GM18868 (cell line): ENCODE measurements around the gene CBR4.
"Not testable (repeated sequence)": the region's sequence is repeated elsewhere in the genome, so short reads cannot be mapped to it uniquely, and the experiment has no call there.

Experiments
- ATAC-seq: cut with Tn5 transposase; IDR thresholded peaks from one replicate; pipeline ENCODE4 v1.9.1; 2021; ENCODE audit warnings: mild to moderate bottlenecking, moderate library complexity; ENCODE audit not compliant: unreplicated experiment

The CBR4 gene

GRCh38 chr4:169035871-169036620 lies 26.0 kb upstream of the CBR4 start:
- ATAC-seq, result not testable (repeated sequence)

GRCh38 chr4:169033660-169034059 lies 23.6 kb upstream of the CBR4 start:
- ATAC-seq, result no peak

GRCh38 chr4:169032883-169033645 lies 23.0 kb upstream of the CBR4 start:
- no peak for ATAC-seq

GRCh38 chr4:169032194-169032593 lies 22.1 kb upstream of the CBR4 start:
- ATAC-seq, result no peak

DNA sequence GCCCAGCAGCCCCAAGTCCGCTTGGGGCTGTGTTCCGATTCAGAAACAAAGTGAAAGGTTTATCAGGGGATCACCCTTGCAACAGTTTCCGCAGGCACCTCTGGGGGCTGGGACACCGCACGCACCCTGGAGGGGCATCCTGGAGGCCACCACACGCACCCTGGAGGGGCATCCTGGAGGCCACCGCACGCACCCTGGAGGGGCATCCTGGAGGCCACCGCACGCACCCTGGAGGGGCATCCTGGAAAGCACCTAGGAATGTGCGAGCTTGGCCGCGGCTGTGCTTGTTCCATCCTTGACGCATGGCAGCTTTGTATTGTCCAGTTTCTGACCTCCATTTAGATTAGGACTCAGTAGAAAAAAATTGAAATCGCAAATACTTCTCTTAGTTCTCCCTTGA lies 21.3 kb upstream of the CBR4 start:
- ATAC-seq, result no peak

DNA sequence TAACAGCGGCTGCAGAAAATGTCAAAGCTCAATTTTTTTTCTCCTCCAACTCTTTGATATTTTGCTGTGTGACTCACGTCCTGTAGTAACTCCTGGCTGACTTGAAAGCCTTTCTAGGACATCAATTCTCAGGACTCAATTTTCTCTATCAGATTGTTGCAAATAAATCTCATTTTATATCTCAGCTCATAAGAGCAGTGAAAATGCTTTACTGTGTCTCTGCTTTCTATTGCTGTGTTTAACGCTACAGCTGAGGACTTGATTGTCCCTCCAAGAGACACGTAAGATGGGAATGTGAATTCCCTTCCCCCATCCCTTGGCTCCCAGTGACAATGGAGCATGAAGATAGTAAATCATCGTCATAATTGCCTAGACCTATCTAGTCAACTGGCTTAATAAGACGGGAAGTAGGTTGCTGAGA lies 20.5 kb upstream of the CBR4 start:
- no peak for ATAC-seq

GRCh38 chr4:169029947-169030346 lies 19.9 kb upstream of the CBR4 start:
- no peak for ATAC-seq

DNA sequence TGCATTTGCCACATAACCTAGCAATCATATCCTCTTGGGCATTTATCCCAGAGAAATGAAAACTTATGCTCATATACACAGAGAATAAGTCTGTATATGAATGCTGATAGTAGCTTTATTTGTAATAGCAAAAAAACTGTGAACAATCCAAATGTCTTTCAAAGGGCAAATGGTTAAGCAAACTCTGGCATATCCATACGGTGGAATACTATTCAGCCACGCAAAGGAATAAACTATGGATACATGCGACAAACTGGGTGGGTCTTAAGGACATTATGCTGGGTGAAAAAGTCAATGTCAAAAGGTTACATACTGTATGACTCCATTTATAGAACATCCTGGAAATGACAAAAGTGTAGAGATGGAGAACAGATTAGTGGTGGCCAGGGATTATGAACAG lies 17.6 kb upstream of the CBR4 start:
- no peak for ATAC-seq

- peak; percentile 4 for ATAC-seq
Observed at GRCh38 chr4:169025184-169025583, 15.1 kb upstream of the CBR4 start.

DNA sequence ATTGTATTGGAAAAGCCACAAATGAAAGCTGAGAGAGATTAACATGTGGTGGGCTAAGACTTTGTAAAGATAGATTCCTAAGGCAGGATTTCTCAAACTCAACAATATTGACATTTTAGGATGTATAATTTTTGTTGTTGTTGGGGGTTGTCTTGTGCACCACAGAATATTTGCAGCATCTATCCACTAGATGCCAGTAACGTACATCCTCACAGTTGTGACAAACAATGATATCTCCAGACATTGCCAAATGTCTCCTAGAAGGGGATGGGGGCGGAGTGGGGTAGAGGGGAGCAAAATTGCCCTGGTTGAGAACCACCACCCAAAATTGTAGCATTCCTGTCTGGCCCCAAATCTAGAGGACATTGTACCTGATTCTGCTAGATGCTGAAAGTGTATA lies 14.7 kb upstream of the CBR4 start:
- peak; percentile 91 for ATAC-seq

- no peak for ATAC-seq
Observed at GRCh38 chr4:169018406-169018805, 8.4 kb upstream of the CBR4 start.

DNA sequence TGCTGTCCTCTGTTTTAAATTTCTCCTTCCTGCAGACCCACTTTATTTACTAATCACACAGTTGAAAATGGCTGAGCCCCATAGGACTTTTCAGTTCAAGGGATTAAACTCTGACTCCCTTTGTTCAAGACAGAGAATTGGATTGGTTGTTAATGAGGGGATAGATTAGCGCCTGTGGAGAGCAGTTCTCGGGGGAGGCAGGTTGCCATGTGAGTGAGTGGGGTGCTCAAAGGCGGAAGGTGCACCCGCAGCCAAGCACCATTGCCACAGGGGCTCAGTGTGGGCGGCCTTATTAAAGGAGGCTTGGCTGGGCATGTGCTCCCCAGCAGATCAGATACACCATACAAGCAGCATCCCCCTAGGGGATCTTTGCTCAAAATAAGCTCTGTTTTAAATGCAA lies 7.9 kb upstream of the CBR4 start:
- no peak for ATAC-seq

GRCh38 chr4:169015186-169015623 lies 5.2 kb upstream of the CBR4 start:
- ATAC-seq, result no peak

- ATAC-seq, result no peak
Observed at GRCh38 chr4:169014586-169014985, 4.5 kb upstream of the CBR4 start.

- ATAC-seq, result no peak
Observed at GRCh38 chr4:169013396-169013795, 3.3 kb upstream of the CBR4 start.

DNA sequence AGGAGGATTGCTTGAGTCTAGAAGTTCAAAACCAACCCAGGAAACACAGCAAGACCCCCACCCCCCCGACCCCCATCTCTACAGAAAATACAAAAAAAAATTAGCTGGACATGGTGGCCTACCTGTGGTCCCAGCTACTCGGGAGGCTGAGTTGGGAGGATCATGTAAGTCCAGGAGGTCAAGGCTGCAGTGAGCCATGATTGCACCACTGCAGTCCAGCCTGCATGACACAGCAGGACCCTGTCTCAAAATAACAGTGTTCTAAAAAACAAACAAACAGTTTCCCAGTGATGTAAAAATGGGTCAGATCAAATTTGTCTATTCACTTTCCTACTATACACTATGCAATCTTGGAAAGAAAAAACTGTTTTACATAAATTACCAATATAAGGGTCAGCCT lies 2.0 kb upstream of the CBR4 start:
- no peak for ATAC-seq

GRCh38 chr4:169009286-169010124 lies 550 bp downstream of the CBR4 start:
- ATAC-seq, result peak; percentile 37

DNA sequence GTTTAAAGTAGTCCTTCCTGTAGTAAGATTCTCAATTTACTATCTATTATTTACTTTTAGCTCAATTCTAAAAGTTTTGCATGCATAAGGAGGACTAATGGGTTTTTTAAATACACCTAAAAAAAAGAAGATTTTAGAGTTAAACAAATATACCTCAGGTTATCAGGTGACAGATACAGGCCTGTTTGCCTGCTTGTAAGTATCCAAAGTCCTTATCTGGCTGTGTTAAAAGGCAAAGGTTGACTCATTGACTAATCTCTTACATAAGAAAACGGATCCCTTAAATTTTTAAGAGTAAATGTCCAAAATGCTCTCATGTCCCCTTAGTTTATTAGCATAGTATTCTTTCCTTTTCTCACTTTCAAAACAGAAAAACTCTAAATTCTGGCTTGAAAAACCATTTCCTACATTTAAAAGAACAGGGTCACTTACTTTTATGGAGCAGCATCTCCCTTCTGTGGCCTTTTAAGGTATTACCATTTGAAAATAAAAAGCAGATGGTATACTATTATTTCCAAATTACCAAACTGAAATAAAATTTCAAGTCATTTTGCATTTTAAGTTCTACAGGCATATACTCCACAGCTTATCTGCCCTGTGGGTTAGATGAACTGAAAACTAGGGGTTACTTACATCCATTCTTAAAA lies 4.5 kb downstream of the CBR4 start:
- ATAC-seq, result no peak

DNA sequence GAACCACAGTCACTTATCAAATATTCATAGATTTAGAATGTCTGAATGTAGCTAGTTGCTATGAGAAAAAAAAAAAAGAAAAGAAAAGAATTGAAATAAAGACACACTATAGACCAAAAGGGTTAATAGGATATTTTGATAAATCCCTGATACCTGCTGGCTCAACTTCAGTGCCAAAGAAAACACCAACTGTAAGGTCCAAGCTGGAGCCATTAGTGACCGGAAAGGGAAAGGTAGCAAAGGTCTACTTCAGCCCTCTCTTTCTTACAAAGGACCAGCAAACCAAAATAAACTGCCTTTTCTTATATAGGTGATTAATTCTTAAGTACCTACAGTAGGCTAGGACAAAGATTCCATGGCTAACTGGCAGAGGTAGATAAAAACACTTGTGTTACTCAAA lies 9.7 kb downstream of the CBR4 start:
- no peak for ATAC-seq

- no peak for ATAC-seq
Observed at GRCh38 chr4:168999809-169000208, 10.2 kb downstream of the CBR4 start.

DNA sequence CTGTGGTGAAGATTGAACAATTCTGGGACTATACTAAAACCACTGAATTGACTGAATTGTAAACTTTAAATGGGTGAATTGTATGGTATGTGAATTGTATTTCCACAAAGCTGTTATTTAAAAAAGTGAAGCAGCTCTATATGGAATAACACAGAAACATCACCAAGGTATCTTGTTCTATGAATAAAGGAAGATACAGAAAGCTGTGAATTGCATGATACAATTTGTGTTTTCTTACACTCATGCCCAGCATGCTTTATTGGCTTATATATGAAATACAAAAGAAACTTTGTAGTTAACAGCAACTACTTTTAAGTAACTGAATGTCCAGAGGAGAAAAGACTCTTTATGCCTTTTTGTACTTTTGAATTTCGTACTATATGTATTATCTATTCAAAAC lies 11.5 kb downstream of the CBR4 start:
- ATAC-seq, result no peak
